Mesenchymal stem cell (in vitro differentiated cells and primary cell): ENCODE measurements around the gene ISCU.

Source experiments
- DNase-seq: peaks from one replicate; pipeline ENCODE4 v3.0.0-alpha.2; 2013
- H2AFZ ChIP-seq: one replicate; pipeline ENCODE4 v1.6.1; 2013; ENCODE audit warnings: low read depth, mild to moderate bottlenecking, control low read depth, inconsistent platforms, low read length, moderate library complexity
- H2AK5ac ChIP-seq: 2 replicates; pipeline ENCODE4 v1.6.1; 2013; ENCODE audit warnings: low read length, moderate library complexity, mild to moderate bottlenecking, inconsistent platforms; ENCODE audit not compliant: severe bottlenecking
- H2BK120ac ChIP-seq: one replicate; pipeline ENCODE4 v1.6.1; 2013; ENCODE audit warnings: low read depth, mild to moderate bottlenecking, inconsistent platforms, low read length, moderate library complexity
- H2BK12ac ChIP-seq, 2 experiments: one replicate each; pipeline ENCODE4 v1.6.1; 2013; ENCODE audit warnings: inconsistent platforms in 2 of 2, low read length in 2 of 2, mild to moderate bottlenecking in 2 of 2, moderate library complexity in 2 of 2, control low read depth in 1 of 2
- H2BK15ac ChIP-seq: one replicate; pipeline ENCODE4 v1.6.1; 2013; ENCODE audit warnings: mild to moderate bottlenecking, low read depth, inconsistent platforms; ENCODE audit not compliant: poor library complexity, severe bottlenecking
- H2BK5ac ChIP-seq: 2 replicates; pipeline ENCODE4 v1.6.1; 2013; ENCODE audit warnings: low read depth, mild to moderate bottlenecking, low read length, control low read depth, inconsistent platforms; ENCODE audit not compliant: poor library complexity, severe bottlenecking
- H3K14ac ChIP-seq, 2 experiments: one replicate each; pipeline ENCODE4 v1.6.1; 2013; ENCODE audit warnings: inconsistent platforms in 2 of 2, low read length in 2 of 2, control low read depth in 1 of 2, mild to moderate bottlenecking in 1 of 2, moderate library complexity in 1 of 2
- H3K18ac ChIP-seq, 2 experiments: one replicate each; pipeline ENCODE4 v1.6.1; 2013; ENCODE audit warnings: inconsistent platforms in 2 of 2, low read length in 2 of 2, control low read depth in 1 of 2, low read depth in 1 of 2, mild to moderate bottlenecking in 1 of 2
- H3K23ac ChIP-seq, 2 experiments: one replicate each; pipeline ENCODE4 v1.6.1; 2013; ENCODE audit warnings: inconsistent platforms in 2 of 2, low read length in 2 of 2, mild to moderate bottlenecking in 2 of 2, moderate library complexity in 2 of 2, control low read depth in 1 of 2
- H3K27ac ChIP-seq: 2 replicates; pipeline ENCODE4 v1.5.1; 2013; ENCODE audit warnings: mild to moderate bottlenecking, moderate library complexity, low read length, control low read depth, inconsistent platforms; ENCODE audit not compliant: poor library complexity, severe bottlenecking
- H3K27me3 ChIP-seq, 2 experiments: 2 replicates each; pipeline versions ENCODE4 v1.6.1 to v1.7.0; 2013; ENCODE audit warnings: low read length in 2 of 2, mild to moderate bottlenecking in 2 of 2, moderate library complexity in 2 of 2, control low read depth in 1 of 2, inconsistent platforms in 1 of 2; ENCODE audit not compliant: control insufficient read depth in 1 of 2, insufficient read depth in 1 of 2
- H3K36me3 ChIP-seq, 2 experiments: 2 replicates each; pipeline versions ENCODE4 v1.6.1 to v1.7.0; 2013; ENCODE audit warnings: low read length in 2 of 2, control low read depth in 1 of 2, inconsistent platforms in 1 of 2, low read depth in 1 of 2, mild to moderate bottlenecking in 1 of 2; ENCODE audit not compliant: insufficient read depth in 2 of 2, control insufficient read depth in 1 of 2
- H3K4ac ChIP-seq, 2 experiments: one replicate each; pipeline ENCODE4 v1.6.1; 2013; ENCODE audit warnings: inconsistent platforms in 2 of 2, low read length in 2 of 2, mild to moderate bottlenecking in 2 of 2, moderate library complexity in 2 of 2, control low read depth in 1 of 2, low read depth in 1 of 2
- H3K4me1 ChIP-seq: 2 replicates; pipeline ENCODE4 v1.6.1; 2013; ENCODE audit warnings: low read depth, low read length, control low read depth; ENCODE audit not compliant: control insufficient read depth, insufficient read depth
- H3K4me2 ChIP-seq: 2 replicates; pipeline ENCODE4 v1.6.1; 2013; ENCODE audit warnings: low read length, mild to moderate bottlenecking, inconsistent platforms; ENCODE audit not compliant: poor library complexity, severe bottlenecking
- H3K4me3 ChIP-seq, 2 experiments: 2 replicates each; pipeline versions ENCODE4 v1.5.1 to v1.7.0; 2013; ENCODE audit warnings: low read length in 2 of 2, mild to moderate bottlenecking in 2 of 2, control low read depth in 1 of 2, low read depth in 1 of 2; ENCODE audit not compliant: insufficient read depth in 1 of 2
- H3K79me1 ChIP-seq: replicated peaks from 2 replicates; pipeline ENCODE4 v1.6.1; 2013; ENCODE audit warnings: mild to moderate bottlenecking, control low read depth, low read length, inconsistent platforms; ENCODE audit not compliant: poor library complexity, severe bottlenecking
- H3K9ac ChIP-seq: 2 replicates; pipeline ENCODE4 v1.7.0; 2013; ENCODE audit warnings: mild to moderate bottlenecking, low read length, moderate library complexity
- H3K9me3 ChIP-seq: 2 replicates; pipeline ENCODE4 v1.7.0; 2013; ENCODE audit warnings: mild to moderate bottlenecking, low read length; ENCODE audit not compliant: control insufficient read depth
- H4K8ac ChIP-seq: one replicate; pipeline ENCODE4 v1.6.1; 2013; ENCODE audit warnings: inconsistent platforms, mild to moderate bottlenecking, low read length, moderate library complexity
- H4K91ac ChIP-seq: one replicate; pipeline ENCODE4 v1.6.1; 2013; ENCODE audit warnings: mild to moderate bottlenecking, low read length, inconsistent platforms
- WGBS: methylation state at CpG from one replicate; pipeline ENCODE4 v1.1.7; 2013; ENCODE audit warnings: mixed read lengths; 5-methylcytosine and 5-hydroxymethylcytosine counted together

Gene ISCU

DNA sequence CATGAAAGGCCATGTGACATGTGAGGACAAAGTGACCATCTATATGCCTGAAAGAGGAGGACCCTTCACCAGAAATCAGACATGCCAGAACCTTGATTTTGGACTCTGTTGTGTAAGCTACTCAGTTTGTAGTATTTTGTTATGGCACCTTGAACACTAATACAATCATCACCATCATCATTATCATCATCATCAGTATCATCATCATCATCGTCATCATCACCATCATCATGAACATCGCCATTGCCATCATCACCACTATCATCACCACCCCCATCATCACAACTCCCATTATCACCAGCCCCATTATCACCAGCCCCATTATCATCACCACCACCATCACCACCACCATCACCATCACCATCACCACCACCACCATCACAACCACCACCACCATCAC lies 15.9 kb downstream of the ISCU start:
- H3K27ac ChIP-seq: no peak overlapping the region
- WGBS: 61% methylated on average over 2 of the region's 2 CpGs
- H3K23ac ChIP-seq: no peak overlapping the region
- no peak overlapping the region for H3K9ac ChIP-seq
- H2AK5ac ChIP-seq: peak overlapping the region; percentile 3
- peaks cover 16% of the 10 kb centered on the region for H3K4me1 ChIP-seq
- H3K4me2 ChIP-seq: no peak overlapping the region
- H4K91ac ChIP-seq: peak overlapping the region; percentile 81
- H3K4ac ChIP-seq: no peak overlapping the region
- no peaks in the 10 kb centered on the region for H3K79me1 ChIP-seq
- no peaks in the 10 kb centered on the region for H3K36me3 ChIP-seq
- H3K9me3 ChIP-seq: no peaks in the 10 kb centered on the region
- no peak overlapping the region for H2BK5ac ChIP-seq
- no peak overlapping the region for H4K8ac ChIP-seq
- H3K27me3 ChIP-seq: no peaks in the 10 kb centered on the region
- H2BK15ac ChIP-seq: no peak overlapping the region
- no peak overlapping the region for H2BK120ac ChIP-seq
- no peak overlapping the region for H2AFZ ChIP-seq
- H2BK12ac ChIP-seq: peak overlapping the region; percentile 29 to 99
- peak overlapping the region in 1 of 2 experiments; percentile 76 for H3K18ac ChIP-seq
- H3K4me3 ChIP-seq: no peak overlapping the region
- no peak for DNase-seq
- peak overlapping the region in 1 of 2 experiments; percentile 77 for H3K14ac ChIP-seq

DNA sequence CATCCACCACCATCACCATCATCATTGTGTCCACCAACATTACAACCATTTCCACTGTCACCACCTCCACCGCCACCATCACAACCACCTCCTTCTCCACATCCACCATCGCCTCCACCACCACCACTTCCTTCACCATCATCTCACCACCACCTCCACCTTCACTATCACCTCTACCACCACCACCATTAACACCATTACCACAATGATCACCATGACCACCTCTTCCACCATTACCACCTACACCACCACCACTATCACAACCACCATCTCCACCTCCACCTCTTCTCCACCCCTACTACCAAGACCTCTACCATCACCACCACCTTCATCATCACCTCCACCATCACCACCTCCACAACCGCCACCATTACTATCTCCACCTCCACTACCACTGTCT lies 16.4 kb downstream of the ISCU start:
- Histone ChIP-seq H2BK120ac (no peak overlapping the region), H3K4me3 (no peak overlapping the region), H4K8ac (no peak overlapping the region), H3K4ac (peak overlapping the region in 1 of 2 experiments; percentile 5), H2BK15ac (no peak overlapping the region), H3K79me1 (no peaks in the 10 kb centered on the region), H3K14ac (peak overlapping the region in 1 of 2 experiments; percentile 92), H2BK12ac (peak overlapping the region; percentile 29 to 99), H3K4me2 (no peak overlapping the region), H2AFZ (no peak overlapping the region), H2BK5ac (no peak overlapping the region), H3K27me3 (no peaks in the 10 kb centered on the region), H3K18ac (peak overlapping the region; percentile 1 to 76), H3K9me3 (no peaks in the 10 kb centered on the region), H3K4me1 (peaks cover 18% of the 10 kb centered on the region), H3K9ac (no peak overlapping the region), H3K23ac (no peak overlapping the region), H3K36me3 (no peaks in the 10 kb centered on the region), H4K91ac (peak overlapping the region; percentile 81), H2AK5ac (no peak overlapping the region), H3K27ac (no peak overlapping the region)
- DNase-seq: no peak
- WGBS: 97% methylated on average over 3 of the region's 3 CpGs

DNA sequence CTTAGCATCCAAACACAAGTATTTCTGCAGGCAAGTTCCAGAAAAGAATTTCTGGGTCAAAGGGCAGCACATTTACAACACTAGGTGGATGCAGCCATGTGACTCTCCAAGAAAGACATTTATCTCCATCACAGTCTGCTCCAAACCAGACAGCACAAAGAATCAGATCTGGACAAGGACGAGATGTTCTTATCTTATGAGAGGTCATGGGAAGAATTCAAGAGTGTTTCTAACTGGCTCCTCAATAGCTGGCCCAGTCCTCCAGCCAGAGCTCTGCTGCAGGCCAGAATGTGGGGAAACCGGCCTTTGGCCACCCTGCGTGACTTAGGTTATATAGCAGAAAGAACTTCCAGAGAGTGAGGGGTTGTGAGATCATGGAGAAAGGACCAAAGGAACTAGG lies 18.1 kb downstream of the ISCU start:
- H4K91ac ChIP-seq: no peak overlapping the region
- H3K4ac ChIP-seq: peak overlapping the region in 1 of 2 experiments; percentile 17
- no peak overlapping the region for H2BK120ac ChIP-seq
- 17% methylated on average over 3 of the region's 3 CpGs for WGBS
- H3K27me3 ChIP-seq: no peaks in the 10 kb centered on the region
- DNase-seq: peak; percentile 75
- peak overlapping the region; percentile 37 for H2AK5ac ChIP-seq
- H3K9me3 ChIP-seq: no peaks in the 10 kb centered on the region
- peak overlapping the region in 1 of 2 experiments; percentile 19 for H3K18ac ChIP-seq
- no peaks in the 10 kb centered on the region for H3K36me3 ChIP-seq
- peaks cover 24% of the 10 kb centered on the region for H3K4me1 ChIP-seq
- H4K8ac ChIP-seq: no peak overlapping the region
- peak overlapping the region; percentile 22 to 38 for H2BK12ac ChIP-seq
- H3K9ac ChIP-seq: no peak overlapping the region
- H3K23ac ChIP-seq: no peak overlapping the region
- H3K4me3 ChIP-seq: no peak overlapping the region
- no peak overlapping the region for H3K27ac ChIP-seq
- H3K14ac ChIP-seq: no peak overlapping the region
- peak overlapping the region; percentile 78 for H2BK15ac ChIP-seq
- no peak overlapping the region for H2BK5ac ChIP-seq
- H3K79me1 ChIP-seq: no peaks in the 10 kb centered on the region
- no peak overlapping the region for H3K4me2 ChIP-seq
- no peak overlapping the region for H2AFZ ChIP-seq

DNA sequence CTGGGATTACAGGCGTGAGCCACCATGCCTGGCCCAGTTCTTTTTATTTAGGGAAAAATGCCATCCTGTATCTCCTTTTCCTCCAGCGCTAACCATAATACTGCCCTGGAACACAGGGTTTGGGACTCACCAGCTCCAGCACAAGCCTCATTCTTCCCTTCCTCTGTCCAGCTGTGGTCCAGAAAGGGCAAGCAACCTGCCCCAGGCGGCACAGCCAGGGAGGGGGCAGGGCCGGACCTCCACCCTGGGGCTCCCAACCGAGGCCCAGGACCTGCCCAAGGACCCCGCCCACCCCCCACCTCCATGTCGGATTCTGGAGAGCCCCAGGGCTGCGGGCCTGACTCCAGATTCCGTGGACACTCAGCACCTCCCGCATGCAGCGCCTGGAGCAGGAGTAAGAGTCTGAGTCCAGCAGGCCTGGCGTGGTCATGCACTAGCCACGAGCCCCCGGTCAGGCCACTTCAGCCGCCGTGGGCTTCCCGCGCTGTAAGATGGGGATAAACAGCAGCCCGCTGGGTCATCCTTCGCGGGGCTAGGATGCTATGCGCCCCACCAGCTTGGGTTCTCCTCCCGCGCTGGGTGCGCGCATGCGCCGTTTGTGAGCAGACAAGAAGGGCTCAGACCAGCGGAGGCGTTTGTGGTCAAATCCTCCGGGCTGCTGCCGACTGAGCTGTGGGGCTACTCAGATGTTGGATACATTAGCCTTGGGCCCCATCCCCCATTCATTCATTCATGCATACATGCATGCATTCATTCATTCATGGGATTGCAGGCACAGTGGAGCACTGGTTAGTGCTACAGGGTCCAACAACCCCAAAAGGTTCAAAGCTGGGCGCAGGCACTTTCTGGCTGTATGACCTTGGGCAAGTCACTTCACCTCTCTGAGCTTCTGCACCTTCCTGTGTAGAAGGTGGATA lies 19.2 kb downstream of the ISCU start:
- Histone ChIP-seq H3K27me3 (no peaks in the 10 kb centered on the region), H2BK12ac (peak overlapping the region; percentile 38 to 85), H3K4me2 (no peak overlapping the region), H3K9ac (no peak overlapping the region), H4K8ac (peak overlapping the region; percentile 29), H2BK15ac (peak overlapping the region; percentile 76), H3K4me3 (no peak overlapping the region), H2BK5ac (no peak overlapping the region), H2AK5ac (no peak overlapping the region), H3K14ac (peak overlapping the region in 1 of 2 experiments; percentile 29), H3K18ac (peak overlapping the region; percentile 65 to 87), H3K23ac (no peak overlapping the region), H4K91ac (peak overlapping the region; percentile 44), H3K27ac (no peak overlapping the region), H3K4me1 (peaks cover 24% of the 10 kb centered on the region), H3K36me3 (no peaks in the 10 kb centered on the region), H2AFZ (no peak overlapping the region), H3K79me1 (no peaks in the 10 kb centered on the region), H3K9me3 (no peaks in the 10 kb centered on the region), H2BK120ac (peak overlapping the region; percentile 55), H3K4ac (peak overlapping the region; percentile 61 to 97)
- 96% methylated on average over 33 of the region's 33 CpGs for WGBS
- DNase-seq: no peak
